Fibroblast of the conjunctiva (primary cell): ENCODE measurements around the gene TULP4.

Experiments
- DNase-seq: peaks from one replicate; pipeline ENCODE4 v3.0.0-alpha.2; 2010; ENCODE audit warnings: low read depth

TULP4 gene

GRCh38 chr6:158418501-158418900, 106.2 kb downstream of the TULP4 start:
- no peak for DNase-seq

- DNase-seq, result no peak
These were observed 107.2 kb downstream of the TULP4 start for GRCh38 chr6:158419339-158419909.

- no peak for DNase-seq
These were observed 109.1 kb downstream of the TULP4 start for GRCh38 chr6:158421381-158421780.

- DNase-seq, result no peak
These were observed 110.5 kb downstream of the TULP4 start for GRCh38 chr6:158422629-158423238.

- no peak for DNase-seq
These were observed 118.8 kb downstream of the TULP4 start for GRCh38 chr6:158431036-158431435.

- DNase-seq, result no peak
These were observed 119.3 kb downstream of the TULP4 start for GRCh38 chr6:158431560-158431959.

GRCh38 chr6:158437571-158437970, 125.3 kb downstream of the TULP4 start:
- DNase-seq, result no peak

GRCh38 chr6:158438226-158438625, 126.0 kb downstream of the TULP4 start:
- no peak for DNase-seq

- no peak for DNase-seq
These were observed 127.0 kb downstream of the TULP4 start for GRCh38 chr6:158439255-158439654.

- no peak for DNase-seq
These were observed 129.5 kb downstream of the TULP4 start for GRCh38 chr6:158441716-158442215.

- DNase-seq, result no peak
These were observed 130.0 kb downstream of the TULP4 start for GRCh38 chr6:158442306-158442705.

GRCh38 chr6:158445426-158446085, 133.3 kb downstream of the TULP4 start:
- no peak for DNase-seq

- no peak for DNase-seq
These were observed 136.6 kb downstream of the TULP4 start for GRCh38 chr6:158448856-158449255.

GRCh38 chr6:158452191-158452590, 139.9 kb downstream of the TULP4 start:
- no peak for DNase-seq

GRCh38 chr6:158457131-158457530, 144.9 kb downstream of the TULP4 start:
- DNase-seq, result no peak

GRCh38 chr6:158457616-158458278, 145.5 kb downstream of the TULP4 start:
- no peak for DNase-seq

GRCh38 chr6:158459726-158460125, 147.5 kb downstream of the TULP4 start:
- no peak for DNase-seq

- DNase-seq, result peak; percentile 42
These were observed 148.4 kb downstream of the TULP4 start for GRCh38 chr6:158460602-158461169.

- no peak for DNase-seq
These were observed 149.7 kb downstream of the TULP4 start for GRCh38 chr6:158461954-158462353.

- no peak for DNase-seq
These were observed 152.2 kb downstream of the TULP4 start for GRCh38 chr6:158464483-158464882.

GRCh38 chr6:158465257-158465656, 153.0 kb downstream of the TULP4 start:
- no peak for DNase-seq

- no peak for DNase-seq
These were observed 153.5 kb downstream of the TULP4 start for GRCh38 chr6:158465747-158466146.

- DNase-seq, result no peak
These were observed 155.7 kb downstream of the TULP4 start for GRCh38 chr6:158467923-158468322.
